Ishikawa (cell line): Measurements from ENCODE around the gene KRT39.

Experiments
- CEBPB ChIP-seq: IDR thresholded peaks from 2 replicates; pipeline ENCODE4 v1.6.1; 2012
- CREB1 ChIP-seq: IDR thresholded peaks from 2 replicates; pipeline ENCODE4 v1.6.1; 2012; ENCODE audit warnings: low read depth
- EGR1 ChIP-seq: IDR thresholded peaks from 2 replicates; pipeline ENCODE4 v1.6.1; 2012
- EP300 ChIP-seq: IDR thresholded peaks from 2 replicates; pipeline ENCODE4 v1.6.1; 2012; ENCODE audit warnings: borderline replicate concordance
- FOXM1 ChIP-seq: IDR thresholded peaks from 2 replicates; pipeline ENCODE4 v1.6.1; 2012; ENCODE audit warnings: low read depth, borderline replicate concordance
- MAX ChIP-seq: IDR thresholded peaks from 2 replicates; pipeline ENCODE4 v1.6.1; 2012
- NFIC ChIP-seq: IDR thresholded peaks from 2 replicates; pipeline ENCODE4 v1.6.1; 2012
- RAD21 ChIP-seq: IDR thresholded peaks from 2 replicates; pipeline ENCODE4 v1.6.1; 2012; ENCODE audit warnings: low read depth
- REST ChIP-seq: IDR thresholded peaks from 2 replicates; pipeline ENCODE4 v1.6.1; 2012; ENCODE audit warnings: low read depth, mild to moderate bottlenecking
- TAF1 ChIP-seq: IDR thresholded peaks from 2 replicates; pipeline ENCODE4 v1.6.1; 2012; ENCODE audit warnings: low read depth, mild to moderate bottlenecking
- TCF12 ChIP-seq: IDR thresholded peaks from 2 replicates; pipeline ENCODE4 v1.6.1; 2012; ENCODE audit warnings: low read depth
- TEAD4 ChIP-seq: IDR thresholded peaks from 2 replicates; pipeline ENCODE4 v1.6.1; 2012
- USF1 ChIP-seq: IDR thresholded peaks from 2 replicates; pipeline ENCODE4 v1.6.1; 2012
- YY1 ChIP-seq: IDR thresholded peaks from 2 replicates; pipeline ENCODE4 v1.6.1; 2012; ENCODE audit warnings: low read depth
- ZBTB7A ChIP-seq: IDR thresholded peaks from 2 replicates; pipeline ENCODE4 v1.6.1; 2012; ENCODE audit warnings: low read depth

KRT39 gene

GRCh38 chr17:41009936-41010335 is 43.2 kb upstream of the KRT39 start:
- TF ChIP-seq FOXM1 (no peak), EGR1 (no peak), REST (no peak), RAD21 (no peak), TCF12 (no peak), MAX (no peak), CREB1 (no peak), TAF1 (no peak), TEAD4 (no peak), USF1 (no peak), EP300 (no peak), YY1 (no peak), NFIC (no peak), ZBTB7A (no peak), CEBPB (no peak)

- no peak for TF ChIP-seq YY1
- TF ChIP-seq EP300: no peak
- no peak for TF ChIP-seq FOXM1
- TF ChIP-seq TAF1: no peak
- no peak for TF ChIP-seq EGR1
- no peak for TF ChIP-seq CREB1
- TF ChIP-seq MAX: no peak
- TF ChIP-seq REST: no peak
- no peak for TF ChIP-seq CEBPB
- no peak for TF ChIP-seq NFIC
- TF ChIP-seq RAD21: no peak
- TF ChIP-seq TCF12: no peak
- no peak for TF ChIP-seq ZBTB7A
Measured at GRCh38 chr17:41009301-41009760, 42.6 kb upstream of the KRT39 start.

GRCh38 chr17:41008811-41009210 is 42.1 kb upstream of the KRT39 start, which contains the start of gene KRTAP3-1:
KRTAP3-1 (minus strand) TSS chr17:41009128; CDS start chr17:41009074, 54 bp downstream.
- TF ChIP-seq TAF1 (no peak), EP300 (no peak)

GRCh38 chr17:41004397-41004796 is 37.6 kb upstream of the KRT39 start:
- TF ChIP-seq TAF1 (no peak), CEBPB (no peak), CREB1 (no peak), EP300 (no peak), USF1 (no peak), MAX (no peak), TCF12 (no peak), ZBTB7A (no peak), NFIC (no peak), YY1 (no peak), REST (no peak), EGR1 (no peak), RAD21 (no peak), FOXM1 (no peak), TEAD4 (no peak)
